ENCODE results near the gene FRMD4A.

FRMD4A gene

DNA sequence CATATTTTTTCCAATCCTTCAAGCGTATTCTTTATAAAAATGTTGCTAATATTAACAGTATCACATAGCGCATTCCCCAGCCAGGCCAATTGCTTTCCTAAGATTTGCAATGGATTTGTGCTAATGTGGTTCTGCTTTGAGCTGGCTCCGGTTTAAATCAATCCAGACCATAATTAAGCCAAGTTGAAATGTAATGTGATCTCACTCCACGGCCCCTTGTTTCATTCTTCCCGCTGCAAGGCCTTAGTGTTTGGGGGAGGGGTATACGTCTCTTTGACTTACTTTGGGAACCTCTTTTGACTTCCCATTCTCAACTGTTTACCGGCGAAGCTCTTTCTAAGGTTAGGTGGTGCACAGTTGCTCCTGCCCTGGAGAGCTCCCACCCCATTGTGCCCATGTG, 657.6 kb downstream of the FRMD4A start:
- DNase-seq (ENCODE audit: low spot score) = no peak

DNA sequence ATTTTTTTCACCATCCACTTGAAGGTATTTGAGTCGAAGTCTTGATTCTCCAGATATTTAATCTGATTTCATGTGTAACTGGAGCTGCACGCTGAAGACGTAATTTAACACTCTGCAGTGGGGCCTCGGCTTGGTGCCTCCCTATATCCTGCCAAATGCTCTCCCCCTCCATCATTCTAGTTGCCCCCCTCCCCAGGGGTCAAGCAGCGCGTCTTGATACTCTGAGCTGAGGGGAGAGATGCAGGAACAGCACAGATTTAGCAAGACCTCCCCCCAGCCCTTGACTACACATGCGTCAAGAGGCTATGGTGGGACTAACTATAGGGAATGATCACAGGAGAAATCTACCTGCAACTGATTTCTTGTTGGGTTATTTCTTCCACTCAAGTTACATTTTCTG, 658.2 kb downstream of the FRMD4A start:
- no peak for DNase-seq (ENCODE audit: low spot score)

DNA sequence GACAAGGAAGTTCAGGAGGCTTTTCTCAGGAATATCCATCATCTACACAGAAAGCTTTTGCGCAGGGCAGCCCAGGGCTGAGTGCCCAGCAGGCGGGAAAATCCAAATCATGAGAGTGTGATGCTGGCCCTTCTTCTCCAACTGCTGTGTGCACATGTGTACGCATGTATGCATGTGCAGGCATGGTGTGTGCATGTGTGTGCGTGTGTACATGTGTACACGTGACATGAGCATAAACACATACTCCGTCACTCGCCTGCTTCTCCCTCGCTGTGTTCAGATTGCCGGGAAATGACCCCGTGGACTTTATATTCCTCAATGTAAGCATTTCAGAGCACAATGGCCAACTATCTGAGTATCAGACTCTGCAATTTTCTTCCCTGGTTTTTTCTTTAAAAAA, 658.8 kb downstream of the FRMD4A start:
- DNase-seq (ENCODE audit: low spot score) = no peak

DNA sequence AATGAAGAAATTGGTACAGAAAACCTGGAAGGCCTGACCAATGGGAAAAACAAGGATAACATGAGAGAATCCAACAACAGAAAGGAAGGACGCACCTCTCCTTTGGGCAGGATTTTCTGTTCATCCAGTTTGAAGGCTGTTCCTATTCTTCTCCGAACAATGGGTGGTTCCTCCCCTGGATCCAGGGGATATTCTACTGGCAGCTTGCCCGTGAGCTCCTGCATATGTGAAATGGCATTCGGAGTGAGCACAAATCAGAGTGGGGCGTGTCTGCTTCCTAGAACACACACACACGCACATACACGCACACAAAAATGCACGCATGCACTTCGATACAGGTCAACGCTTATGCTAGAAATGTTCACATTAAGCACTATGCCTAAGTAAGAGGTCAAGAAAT, 660.4 kb downstream of the FRMD4A start:
- no peak for DNase-seq (ENCODE audit: low spot score)

DNA sequence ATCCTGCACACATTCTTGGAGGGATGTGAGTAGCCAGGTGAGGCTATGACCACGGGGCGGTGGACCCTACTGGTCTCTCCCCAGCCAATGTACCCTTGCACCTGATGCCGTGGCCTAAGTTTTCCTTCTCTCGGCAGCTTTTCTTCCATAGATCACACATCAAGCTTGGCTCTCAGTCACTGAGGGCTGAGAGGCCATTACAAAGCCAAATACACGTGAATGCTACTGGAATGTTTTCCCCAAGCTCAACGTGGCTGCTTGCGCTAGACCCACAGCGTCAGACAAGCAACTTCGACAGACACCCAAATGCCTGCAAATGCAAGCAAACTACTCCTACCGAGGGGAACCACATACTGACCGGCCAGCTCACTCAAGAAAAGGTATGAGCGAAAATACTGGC, 660.8 kb downstream of the FRMD4A start:
- no peak for DNase-seq (ENCODE audit: low spot score)

DNA sequence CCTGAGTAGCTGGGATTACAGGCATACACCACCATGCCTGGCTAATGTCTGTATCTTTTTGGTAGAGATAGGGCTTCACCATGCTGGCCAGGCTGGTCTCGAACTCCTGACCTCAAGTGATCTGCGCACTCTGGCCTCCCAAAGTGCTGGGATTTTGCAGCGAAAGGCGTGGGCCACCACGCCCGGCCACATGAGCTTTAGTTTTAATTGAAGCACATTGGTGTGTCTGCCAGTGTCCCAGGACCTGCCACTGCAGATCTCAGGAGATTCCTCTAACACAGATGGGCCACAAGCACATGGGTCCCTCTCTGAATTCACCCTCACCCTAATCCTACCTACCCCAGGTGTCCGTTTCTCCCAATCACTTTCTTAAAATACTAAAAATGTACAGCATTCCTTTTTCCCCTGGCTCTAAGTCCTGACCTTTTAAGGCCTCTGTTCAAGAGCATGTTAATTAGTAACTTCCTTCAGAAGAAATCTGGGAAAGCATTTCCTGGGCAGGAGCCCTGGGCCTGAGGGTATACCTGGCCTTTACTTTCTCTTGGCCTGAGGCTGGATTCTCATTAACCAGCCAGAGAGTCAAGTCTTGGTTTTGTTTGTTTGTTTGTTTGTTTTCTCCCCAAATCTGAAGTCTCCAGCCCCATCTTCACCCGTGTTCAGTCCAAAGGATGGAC, 661.4 kb downstream of the FRMD4A start:
- DNase-seq (ENCODE audit: low spot score) = no peak

DNA sequence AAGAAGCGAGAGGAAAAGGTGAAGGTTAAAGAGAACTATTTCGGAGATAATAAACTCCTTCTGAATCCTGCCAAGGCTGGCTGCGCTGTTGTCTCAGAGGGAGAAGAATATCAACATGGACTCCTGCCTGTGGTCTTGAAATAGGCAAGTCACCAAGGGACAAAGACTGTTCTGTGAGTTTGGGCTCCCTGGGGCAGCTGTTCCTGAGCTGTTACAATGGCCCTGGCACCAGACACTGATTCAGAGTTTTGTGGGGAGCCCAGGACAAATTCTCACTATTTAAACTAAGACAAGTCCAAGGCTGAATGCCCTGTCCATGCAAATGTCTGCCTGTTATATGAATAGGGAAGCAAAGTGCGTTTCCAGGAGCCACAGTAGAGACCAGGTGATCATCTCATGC, 662.6 kb downstream of the FRMD4A start:
- no peak for DNase-seq (ENCODE audit: low spot score)

DNA sequence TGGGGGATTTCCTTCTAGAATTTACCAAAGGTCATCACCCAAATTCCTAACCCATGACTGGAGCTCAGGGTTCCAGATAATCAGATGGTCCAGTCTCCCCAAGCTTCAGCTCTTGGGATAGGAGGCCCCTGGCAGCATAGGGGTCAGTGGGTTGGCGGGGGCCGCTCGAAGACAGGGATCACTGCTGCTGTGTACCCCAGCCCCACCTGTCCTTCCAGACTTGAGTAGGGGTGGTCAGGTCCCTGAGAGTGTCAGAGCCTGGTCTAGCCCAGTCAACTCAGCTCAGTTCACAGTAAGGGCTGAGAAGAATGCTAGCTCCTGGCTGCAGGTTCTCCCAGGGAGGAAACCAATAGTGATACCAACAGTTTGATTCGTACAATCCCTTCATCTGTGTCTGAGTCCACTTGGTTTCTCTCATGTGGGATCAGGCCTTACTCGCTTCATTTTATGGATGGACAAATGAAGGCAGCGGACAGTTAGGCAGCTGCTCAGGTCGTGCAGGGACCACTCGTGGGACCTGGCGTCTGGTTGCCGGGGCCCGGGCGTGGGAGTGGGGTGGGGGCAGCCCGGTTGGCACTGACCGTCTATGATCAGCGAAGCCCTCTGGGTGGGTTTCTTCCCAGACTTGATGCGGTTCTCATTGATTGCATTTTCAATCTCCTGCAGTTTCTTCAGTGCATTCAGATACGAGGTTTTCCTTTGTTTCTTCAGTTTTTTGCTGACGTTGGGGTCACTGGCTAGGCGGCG, 665.0 kb downstream of the FRMD4A start:
- DNase-seq (ENCODE audit: low spot score) = no peak

DNA sequence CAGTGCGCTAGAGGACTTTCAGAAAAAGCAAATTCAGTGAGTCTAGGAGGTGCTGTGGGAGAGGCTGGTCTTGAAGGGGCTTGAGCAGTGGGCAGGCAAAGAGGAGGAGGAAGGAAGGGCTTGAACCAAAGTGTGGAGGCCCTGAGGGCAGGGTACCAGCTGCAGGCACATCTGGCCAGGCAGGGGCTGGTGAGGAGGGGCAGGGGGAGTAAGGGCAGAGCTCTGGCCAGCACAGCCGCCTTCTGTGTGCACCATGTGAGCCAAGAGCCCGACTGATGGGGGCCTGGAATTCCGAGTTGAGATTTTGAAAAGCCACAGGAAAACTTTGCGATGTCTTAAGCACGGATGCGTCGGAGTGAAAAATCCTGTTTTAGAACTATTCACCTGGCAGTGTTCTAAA, 669.5 kb downstream of the FRMD4A start:
- no peak for DNase-seq (ENCODE audit: low spot score)

DNA sequence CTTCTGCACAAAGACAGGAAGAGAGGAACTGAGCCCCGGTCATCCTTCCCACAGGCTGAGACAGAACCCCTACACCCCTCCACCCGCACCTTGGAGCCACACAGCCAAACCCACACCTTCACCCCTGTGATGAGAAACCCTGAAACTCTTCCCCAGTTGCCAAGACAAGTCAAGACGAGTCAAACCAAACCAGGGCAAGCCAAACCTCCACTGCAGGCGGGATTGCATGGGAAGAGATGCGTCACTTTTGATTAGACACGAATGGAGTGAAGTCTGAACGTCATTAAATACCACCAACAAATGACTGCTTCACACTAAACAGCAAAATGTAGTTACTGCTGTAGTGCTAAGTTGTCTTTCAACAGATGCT, 670.2 kb downstream of the FRMD4A start:
- DNase-seq (ENCODE audit: low spot score) = no peak

DNA sequence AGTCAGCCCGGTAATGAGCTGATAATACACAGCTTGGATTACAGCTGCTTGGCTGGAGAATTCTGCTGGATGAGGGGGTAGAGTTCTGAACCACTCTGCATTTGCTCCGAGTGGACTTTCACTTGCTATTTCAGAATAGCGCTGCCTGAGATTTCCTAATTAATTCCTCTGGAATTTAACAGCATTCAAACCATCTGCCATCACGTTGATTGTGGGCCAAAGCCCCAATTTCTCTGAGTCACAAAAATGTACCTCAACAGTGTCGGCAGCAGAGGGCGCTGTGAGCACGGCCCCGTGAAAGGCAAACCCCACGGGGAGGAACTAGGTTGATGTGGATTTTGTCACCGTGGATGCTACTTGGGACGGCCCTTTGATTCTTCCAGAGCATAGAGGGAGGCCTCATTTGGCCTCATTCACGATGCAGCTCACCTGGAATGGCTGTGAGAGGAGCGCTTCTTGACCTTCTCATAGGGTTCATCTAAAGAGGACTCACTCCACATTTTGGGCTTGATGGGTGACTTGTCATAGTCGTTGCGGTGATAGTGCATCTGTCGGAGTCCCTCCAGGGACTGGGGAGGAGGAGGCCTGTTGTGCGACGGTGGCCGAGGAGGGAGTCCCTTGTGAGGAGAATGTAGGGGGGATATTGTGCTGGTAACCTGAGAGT, 670.7 kb downstream of the FRMD4A start:
- DNase-seq (ENCODE audit: low spot score) = peak; percentile 63

DNA sequence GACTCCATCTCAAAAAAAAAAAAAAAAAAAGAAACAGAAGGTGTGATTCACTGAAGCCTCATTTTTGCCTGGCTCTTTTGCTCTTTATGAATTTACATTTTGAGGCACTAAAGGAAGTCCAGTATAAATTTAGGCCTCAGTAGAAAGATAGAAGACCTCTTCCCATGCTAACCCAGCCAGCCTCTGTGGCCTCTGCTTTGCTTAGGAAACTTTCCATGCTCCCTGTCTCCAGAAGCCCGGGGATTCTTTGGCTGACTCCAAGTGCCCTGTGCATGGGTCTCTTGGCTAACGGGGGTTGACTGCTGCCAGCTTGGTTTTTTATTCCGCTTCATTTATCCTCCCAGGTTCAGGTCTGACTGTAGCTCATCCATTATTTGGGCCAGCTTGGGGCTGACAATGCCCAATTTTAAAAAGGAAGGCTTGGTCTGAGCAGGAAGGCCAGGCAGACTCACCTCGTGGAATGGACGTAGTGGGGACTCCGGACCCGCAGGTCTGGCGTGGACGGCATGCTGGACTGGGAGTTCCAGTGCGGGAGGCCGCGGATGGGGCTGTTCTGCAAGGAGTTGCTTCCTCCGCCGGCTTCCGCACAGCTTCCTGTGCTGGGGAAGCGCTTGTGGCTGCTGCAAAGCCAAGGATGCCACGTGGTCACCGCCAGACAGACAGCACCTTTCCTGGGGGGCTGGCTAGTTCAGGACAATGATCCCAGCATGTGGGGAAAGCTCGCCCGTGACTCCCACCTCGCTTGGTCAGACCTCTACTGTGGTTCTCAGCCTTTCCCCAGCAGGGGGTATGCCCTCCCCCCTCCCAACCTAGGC, 671.6 kb downstream of the FRMD4A start:
- DNase-seq (ENCODE audit: low spot score) = no peak

DNA sequence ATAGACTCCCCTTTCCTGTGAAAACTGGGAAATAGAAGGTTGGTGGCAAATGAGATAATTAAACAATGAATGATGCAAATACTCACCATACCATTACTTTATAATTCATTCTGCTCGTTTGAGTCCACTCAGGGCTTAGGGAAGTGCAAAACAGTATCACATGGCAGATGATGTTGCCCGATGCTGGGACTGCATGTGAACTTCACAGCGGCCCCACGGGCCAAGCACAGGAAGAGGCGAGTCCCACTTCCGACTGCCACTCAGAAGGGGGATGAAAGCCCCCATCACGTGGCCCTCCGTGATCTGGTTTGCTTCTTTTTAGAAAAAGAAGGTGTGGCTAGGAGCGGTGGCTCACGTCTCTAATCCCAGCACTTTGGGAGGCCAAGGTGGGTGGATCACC, 672.5 kb downstream of the FRMD4A start:
- no peak for DNase-seq (ENCODE audit: low spot score)

DNA sequence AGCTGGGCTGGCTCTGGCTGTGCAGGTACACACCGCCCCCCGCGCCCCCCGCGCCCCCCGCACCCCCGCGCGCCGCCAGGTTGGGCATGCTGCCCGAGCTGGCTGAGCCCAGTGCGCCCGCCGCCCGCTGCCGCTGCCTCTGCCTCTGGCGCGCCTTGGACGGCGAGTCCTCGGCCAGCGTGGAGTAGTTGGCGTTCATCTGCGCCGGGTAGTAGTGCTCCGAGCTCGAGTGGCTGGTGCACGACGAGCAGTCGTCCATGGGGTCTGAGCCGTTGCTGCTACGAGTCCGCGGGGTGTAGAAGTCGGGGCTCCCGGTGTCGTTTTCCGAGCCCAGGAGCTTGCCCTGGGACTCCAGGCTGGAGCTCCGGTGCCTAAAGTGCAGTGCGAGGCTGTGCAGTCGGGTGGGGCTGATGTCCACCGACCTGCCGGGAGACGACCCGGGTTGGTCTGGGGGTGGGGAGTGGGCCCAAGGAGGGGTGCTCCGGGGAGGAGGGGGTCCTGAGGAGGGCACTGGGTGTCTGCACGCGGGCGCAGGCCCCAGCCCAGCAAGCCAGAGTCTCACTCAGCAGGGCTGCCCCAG, 673.5 kb downstream of the FRMD4A start:
- DNase-seq (ENCODE audit: low spot score) = no peak

DNA sequence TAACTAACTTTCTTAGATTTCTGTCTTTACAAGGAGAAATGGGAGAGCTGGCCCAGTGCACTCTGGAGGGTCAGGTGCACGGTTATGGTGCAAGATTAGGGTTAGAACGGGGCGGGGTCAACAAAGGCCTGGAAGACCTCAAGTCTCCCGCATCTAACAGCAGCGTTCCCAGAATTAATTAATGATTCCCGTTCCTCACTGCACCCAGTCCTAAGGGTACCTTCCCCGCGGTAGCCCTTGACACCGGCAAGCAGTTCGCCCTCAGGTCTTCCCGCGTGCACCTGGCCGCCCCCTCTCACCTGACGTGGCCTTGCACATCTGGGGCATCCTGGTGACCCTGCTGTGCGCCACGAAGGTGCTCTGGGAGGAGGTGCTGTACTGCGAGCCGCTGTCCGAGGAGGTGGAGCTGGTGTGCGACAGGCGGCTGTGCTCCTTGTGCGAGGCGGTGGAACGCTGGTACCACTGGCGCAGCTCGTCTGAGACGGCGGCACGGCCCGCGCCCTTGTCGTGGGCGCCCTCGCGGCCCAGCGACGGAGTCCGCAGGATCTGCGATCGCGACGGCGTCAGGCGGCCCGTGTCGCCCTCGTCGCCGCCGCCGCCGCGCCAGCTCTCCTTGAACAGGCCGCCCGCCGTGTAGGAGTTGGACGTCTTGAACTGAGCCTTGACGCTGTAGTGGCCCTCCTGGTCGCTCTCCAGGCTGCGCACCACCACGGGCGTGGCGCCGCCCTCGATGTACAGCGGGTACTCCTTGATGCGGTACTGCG, 674.2 kb downstream of the FRMD4A start:
- no peak for DNase-seq (ENCODE audit: low spot score)

DNA sequence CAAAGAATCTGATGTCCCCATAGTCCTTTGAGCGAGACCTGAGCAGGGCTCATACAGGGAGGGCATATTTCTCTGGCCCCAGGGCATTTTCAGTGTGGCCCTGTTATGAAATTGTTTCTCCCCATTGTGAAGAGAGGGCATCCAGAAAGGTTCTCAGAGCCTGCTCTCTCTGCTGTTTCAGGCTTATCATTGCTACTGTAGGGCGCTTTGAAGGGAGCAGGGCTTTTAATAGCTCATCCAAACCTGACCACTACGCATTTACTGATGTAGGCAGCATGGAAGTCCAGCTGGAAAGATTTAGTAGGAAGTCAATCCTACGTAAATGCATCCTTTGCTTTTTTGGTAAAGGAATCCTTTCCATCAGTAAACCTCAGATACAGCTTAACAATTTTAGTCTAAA, 675.9 kb downstream of the FRMD4A start:
- DNase-seq (ENCODE audit: low spot score) = no peak

DNA sequence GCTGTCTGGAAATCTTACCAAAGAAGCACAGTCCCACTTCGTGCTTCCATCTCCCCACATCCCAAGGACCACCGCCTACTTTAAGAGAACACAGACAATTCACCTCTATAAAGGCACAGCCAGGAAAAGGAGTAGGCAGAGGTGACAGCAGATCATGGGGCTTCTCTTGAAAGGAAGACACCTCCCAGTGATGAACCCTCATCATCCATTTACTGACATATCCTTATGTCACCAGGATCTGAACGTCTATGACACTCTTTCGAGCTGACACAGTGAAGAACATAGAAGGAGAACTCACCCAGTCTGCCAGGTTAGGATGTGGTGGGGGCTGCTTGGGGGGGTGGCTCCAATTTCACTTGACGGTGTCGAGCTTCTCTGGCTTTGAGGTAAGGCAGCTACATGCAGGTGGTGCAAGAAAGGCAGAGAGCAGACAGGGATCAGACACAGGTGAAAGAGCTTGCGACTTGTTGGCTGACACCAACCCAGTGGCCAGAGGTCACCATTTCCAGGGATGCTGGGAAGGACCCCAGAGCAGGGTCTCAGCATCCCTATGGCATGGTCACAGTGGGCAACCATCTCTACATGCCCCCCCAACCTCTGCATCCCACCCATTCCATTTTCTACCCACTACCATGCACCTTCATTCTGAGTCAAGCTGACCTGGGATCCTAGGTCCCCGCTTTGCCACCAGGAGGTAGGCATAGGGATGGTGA, 676.5 kb downstream of the FRMD4A start:
- no peak for DNase-seq (ENCODE audit: low spot score)

DNA sequence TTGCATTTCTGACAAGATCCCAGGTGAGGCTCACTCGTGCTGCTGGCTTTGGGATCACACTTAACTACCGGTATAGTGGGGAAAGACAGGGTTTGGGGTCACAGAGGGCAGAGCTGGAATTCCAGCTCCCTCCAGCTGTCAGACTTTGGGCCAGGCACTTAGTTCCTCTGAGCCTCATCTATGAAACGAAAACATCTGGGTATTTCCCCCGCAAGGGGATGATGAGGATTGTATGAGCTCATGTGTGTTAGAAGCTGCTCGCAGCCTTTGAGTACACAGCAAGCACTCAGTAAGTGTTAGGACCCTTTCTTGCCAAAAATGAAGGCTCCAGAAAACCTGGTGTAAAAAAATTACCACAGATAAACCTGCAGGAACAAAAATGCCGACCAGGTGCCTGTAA, 677.9 kb downstream of the FRMD4A start:
- no peak for DNase-seq (ENCODE audit: low spot score)

DNA sequence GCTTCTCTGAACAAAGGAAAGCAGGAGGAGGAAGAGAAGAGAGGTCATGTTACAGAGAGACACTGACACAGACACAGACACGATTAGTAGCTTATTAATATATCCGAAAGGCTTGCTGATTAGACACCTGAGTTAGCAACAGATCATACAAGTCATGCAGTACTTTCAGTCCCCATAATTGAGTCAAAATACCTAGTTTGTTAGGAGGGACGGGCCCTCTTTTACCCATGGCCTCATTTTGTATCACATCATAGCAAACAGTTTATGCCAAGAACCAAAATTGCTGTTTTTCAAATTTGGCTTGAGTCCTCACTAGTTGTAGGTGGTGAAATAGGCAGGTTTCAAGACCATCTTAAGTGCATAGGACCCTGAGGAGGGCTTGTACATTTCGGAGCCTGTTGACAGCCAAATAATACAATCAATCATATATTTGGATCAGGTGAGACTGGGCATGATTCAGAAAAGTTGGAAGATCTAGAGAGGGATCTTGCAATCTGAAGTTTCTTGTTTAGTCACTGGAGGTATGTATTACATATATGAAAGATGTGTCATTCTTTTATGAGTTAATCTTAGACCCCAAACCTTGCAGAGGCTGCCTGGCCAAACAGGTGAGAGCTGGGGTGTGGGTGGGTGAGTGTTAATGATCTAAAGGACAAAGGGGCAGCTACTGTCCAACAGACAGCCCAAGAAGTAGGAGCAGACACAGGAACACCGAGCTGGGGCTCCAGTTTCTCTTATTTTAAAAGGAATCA, 678.6 kb downstream of the FRMD4A start:
- DNase-seq (ENCODE audit: low spot score) = no peak

DNA sequence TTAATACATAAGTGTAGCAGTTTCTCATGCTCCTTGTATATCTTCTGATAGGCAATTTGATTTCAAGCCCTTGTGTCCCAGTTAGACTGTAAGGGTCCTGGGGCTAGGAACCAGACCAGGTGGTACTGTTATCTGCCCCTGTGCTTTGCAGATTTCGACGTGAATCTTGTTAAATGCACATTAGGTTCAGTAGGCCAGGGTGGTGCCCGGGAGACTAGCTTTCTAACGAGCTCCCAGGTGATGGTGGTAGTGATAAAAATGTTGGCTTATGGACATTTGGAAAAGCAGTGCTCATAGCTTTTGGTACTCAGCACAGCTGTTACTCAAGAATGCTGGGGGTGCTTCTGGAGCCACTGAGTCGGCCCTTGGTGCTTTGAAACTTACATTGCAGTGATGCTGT, 679.8 kb downstream of the FRMD4A start:
- no peak for DNase-seq (ENCODE audit: low spot score)

Measured in CD4-positive, alpha-beta T cell treated with Interleukin-15 for 4 hours (primary cell).